NCI-H2227 (cell line): ENCODE measurements around the gene VWA1.

Experiments used
- DNase-seq: peaks from one replicate; lab custom pipeline; 2025; ENCODE audit not compliant: unreplicated experiment; lab: John Stamatoyannopoulos, UW

VWA1 gene

DNA sequence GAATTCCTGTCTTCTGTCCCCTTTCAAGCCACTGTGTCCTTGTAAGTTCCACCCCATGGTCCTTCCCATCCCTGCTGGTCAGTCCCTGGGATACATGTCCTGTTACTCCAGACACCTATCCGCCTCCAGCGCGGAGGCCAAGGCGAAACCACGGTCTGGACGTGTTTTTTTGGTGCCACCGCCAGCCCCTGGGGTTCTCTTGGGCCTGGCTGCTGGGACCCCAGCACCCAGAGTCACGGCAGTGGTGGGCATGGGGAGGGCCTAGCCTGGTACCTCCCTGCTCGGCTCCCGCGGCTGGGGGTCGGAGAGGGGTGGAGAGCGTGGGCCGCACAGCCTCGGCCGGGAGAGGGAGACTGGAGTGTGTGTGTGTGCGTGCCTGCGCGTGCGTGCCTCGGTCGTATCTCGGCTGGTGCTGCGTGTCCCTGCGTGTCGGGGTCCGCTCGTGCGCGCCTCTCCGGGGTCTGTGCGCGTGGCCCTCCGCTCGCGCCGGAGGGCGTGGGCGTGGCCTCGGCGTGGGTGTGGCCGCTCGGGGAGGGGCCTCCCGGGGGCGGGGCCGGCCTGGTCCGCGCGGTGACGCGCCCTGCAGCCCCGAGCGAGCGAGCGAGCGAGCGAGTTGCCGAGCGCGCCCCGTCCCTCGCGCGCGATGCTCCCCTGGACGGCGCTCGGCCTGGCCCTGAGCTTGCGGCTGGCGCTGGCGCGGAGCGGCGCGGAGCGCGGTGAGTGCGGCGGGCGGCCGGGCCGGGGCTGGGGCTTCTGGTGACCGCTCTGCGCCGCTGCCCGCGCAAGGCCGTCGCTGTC, at the start of gene VWA1:
TSS of gene VWA1 (plus strand) at position 585 of the 798 bp plus-strand sequence. CDS start at position 644, 59 bp downstream.
- peak; percentile 90 for DNase-seq

GRCh38 chr1:1385931-1386330, 49.6 kb upstream of the VWA1 start:
- DNase-seq, result no peak

DNA sequence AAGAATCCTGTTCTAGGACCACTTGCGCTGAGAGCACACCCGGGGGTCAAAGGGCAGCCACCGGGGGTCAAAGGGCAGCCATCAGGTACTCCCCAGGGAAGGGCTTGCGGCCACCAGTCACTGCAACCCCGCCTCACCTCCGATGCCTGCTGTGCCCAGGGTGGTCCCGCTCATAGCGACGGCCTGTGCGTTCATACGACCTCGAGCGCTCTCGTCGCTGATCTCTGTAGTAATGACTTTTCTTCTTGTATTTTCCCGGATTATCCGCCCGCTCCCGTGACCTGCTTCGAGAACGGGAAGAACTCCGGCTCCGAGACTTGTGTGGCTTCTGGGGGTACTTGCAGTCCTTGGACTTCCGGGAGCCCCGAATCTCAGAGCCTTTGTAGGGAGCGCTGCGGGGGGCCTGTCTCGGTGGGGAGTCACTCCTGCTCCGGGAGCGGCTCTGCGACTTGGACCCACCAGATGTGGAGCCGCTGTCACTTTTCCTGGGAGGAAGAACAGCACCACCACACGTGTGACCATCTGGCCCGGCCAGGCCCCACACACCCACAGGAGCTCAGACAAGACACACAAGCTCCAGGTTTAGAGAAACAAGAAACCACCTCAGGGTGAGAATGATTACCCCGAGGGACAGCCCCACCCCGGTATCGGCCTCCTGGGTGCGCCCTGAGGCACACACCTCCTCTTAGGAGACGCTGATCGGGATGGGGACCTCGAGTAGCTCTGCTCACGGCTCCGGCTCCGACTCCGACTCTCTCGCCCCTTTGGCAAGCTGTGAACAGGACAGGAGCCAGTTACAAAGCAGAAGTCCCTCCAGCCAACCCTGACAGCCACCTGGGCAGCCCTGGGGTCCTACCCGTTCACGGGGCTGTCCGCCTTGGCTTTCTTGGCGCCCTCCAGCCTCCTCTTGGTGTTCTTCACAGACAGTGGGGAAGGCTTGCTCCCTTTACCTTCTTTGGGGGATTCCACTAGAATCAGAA, 48.1 kb upstream of the VWA1 start:
- no peak for DNase-seq

DNA sequence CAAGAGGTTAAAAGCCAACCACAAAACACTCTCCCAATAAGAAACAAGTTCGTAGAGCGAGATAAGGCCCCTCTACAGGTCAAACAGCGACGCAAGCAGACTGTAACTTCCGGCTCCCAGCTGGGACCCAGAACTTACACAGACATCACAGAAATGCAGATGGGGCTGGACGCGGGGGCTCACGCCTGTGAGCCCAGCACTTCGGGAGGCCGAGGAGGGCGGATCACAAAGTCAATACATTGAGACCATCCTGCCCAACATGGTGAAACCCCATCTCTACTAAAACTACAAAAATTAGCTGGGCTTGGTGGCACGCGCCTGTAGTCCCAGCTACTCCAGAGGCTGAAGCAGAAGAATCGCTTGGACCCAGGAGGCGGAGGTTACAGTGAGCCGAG, 47.4 kb upstream of the VWA1 start:
- no peak for DNase-seq

DNA sequence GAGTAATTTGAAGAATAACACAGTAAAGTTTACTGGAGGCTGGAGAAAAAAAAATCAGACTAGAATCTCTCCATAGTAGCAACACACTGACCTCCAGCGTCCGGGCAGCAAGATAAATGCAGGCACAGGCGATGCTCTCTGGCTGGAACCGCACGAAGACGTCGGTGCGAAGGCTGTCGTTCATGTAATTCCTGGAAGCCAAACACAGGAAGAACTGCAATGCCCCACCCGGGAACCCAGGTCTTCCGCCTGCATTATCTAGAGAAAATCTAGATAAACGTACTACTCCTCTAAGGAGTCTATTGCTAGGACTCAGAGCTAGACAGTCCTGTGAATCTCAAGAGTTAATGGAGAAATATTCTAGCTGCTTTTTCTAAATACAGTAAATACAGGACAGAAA, 44.8 kb upstream of the VWA1 start:
- no peak for DNase-seq

- DNase-seq, result no peak
These were observed 44.3 kb upstream of the VWA1 start for GRCh38 chr1:1391225-1391624.

GRCh38 chr1:1393014-1393413, 42.5 kb upstream of the VWA1 start:
- DNase-seq, result no peak

- DNase-seq, result no peak
These were observed 42.1 kb upstream of the VWA1 start for GRCh38 chr1:1393428-1393827.

GRCh38 chr1:1394116-1394515, 41.4 kb upstream of the VWA1 start:
- no peak for DNase-seq

GRCh38 chr1:1395166-1395565, 40.3 kb upstream of the VWA1 start:
- DNase-seq, result no peak

DNA sequence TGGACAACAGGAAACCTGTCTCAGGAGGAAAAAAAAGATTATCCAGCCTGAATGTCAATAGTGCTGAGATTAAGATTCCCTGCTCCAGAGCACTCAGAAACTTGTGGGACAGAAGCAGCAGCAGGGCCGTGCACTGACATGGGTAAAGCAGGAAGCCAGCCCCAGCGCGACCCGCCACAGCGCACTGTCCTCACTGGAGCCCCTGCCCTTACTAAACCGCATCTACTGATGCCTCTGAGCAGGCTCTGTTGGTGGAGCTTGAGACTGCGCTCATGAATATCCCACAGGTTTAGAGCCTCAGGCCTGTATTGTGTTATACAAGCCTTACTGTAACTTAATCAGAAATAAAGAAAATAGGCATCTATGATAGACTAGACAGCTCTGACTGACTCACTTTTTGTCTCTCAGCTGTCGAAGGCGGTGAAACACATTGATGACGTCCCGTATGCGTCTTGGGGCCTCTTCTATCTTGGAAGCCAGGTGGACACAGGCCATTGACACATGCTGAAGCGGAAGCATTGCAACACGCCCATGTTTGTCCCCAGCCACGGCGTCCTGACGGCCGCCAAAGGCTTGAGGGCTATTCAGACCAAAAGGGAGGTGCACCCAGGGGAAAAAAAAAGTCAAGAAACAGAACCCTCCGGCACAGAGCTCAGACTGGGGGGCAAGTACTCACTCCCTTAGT, 37.5 kb upstream of the VWA1 start:
- DNase-seq, result no peak

DNA sequence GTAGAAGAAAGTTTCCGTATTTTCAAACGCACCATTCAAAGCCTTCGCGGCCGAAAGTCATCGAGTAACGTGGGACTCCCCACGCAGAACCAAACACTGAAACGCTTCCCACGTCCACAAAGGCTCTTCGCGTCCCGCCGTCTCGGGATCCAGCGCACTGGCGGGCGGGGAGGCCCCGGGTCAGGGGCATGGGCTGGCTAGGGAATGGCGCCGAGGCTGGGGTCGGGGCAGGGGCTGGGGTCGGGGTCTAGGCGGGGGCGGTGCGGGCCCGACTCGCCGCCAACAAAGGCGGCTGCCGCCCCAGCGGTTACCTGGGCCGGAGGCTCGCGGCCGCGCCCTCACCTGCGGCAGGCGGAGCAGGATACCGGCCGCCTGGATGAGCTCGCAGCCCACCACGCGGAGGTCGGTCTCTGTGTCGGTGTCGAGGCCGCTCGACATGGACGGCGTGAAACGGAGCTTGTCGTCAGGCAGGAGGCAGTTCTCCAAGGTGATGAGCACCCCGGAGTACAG, 36.8 kb upstream of the VWA1 start:
- no peak for DNase-seq

- DNase-seq, result peak; percentile 99
These were observed 36.2 kb upstream of the VWA1 start, which contains the start of gene CCNL2 for GRCh38 chr1:1399187-1399871. Gene CCNL2 (minus strand): TSS chr1:1399335. CDS start chr1:1399306, 29 bp downstream.

- peak; percentile 59 for DNase-seq
These were observed 35.5 kb upstream of the VWA1 start for GRCh38 chr1:1399872-1400575.

DNA sequence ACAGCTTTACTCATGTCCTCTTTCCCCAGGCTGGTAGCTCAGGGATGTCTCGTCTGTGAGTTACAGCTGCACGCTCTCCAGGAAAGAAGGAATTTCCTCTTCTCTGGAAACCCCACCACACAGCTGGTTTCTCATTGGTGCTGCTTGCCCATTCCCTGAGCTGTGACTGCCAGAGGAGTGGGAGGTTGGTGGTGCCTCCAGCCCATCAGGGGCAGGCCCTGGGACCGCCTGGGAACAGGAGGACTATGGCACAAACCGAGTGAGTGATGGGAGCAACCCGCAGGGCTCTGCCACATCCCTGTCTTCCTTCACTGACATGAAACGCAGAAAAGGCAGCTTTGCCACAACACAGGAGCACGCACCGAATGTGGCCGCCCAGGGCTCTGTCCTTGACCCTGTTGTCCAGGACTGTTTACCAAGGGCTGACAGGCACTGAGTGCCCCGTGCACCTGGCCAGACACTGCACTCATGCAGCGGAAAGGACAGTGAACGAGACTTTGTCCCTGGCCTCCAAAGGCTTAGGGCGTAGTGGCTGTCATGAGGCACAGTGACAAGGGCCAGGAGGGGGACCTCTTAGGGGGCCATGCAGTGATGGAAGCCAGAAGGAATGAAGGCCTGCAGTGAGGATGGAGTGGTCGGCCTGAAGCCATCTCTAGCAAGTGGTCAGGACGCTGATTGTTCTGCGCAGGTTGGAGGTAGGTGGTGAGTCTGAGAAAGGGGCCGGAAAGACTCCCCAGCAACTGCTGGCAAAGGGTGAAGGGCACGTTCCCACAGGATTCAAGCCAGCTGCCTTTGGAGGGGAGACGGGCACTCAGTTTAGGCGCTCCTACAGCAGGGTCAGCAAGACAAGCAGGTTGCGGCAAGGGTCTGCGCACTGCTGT, 34.7 kb upstream of the VWA1 start:
- no peak for DNase-seq

DNA sequence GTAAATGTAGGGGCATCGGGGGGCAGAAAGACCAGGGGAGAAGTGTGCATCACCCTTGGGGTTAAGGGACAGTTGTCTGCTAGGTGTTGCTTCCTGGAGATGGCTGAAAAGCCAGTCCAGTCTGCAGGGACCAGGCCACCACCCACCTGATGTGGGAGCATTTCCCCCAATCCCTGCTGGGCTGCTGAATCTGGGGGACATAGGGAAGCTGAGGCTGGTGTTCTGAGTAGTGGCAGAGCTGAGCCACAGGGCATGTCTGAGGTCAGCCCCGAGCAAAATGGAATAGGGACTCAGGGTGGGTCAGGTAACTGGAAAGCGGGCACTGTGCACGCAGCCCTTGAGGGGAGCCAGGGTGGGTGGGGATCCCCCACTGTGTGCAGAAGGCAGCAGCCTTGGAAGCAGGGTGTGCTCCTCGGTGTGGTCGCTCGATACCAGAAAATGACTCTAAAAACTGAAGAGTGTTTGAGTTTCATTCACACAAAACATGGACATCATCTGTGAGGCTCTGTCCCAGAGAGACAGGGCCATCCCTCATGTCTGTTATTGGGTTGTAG, 34.0 kb upstream of the VWA1 start:
- no peak for DNase-seq

DNA sequence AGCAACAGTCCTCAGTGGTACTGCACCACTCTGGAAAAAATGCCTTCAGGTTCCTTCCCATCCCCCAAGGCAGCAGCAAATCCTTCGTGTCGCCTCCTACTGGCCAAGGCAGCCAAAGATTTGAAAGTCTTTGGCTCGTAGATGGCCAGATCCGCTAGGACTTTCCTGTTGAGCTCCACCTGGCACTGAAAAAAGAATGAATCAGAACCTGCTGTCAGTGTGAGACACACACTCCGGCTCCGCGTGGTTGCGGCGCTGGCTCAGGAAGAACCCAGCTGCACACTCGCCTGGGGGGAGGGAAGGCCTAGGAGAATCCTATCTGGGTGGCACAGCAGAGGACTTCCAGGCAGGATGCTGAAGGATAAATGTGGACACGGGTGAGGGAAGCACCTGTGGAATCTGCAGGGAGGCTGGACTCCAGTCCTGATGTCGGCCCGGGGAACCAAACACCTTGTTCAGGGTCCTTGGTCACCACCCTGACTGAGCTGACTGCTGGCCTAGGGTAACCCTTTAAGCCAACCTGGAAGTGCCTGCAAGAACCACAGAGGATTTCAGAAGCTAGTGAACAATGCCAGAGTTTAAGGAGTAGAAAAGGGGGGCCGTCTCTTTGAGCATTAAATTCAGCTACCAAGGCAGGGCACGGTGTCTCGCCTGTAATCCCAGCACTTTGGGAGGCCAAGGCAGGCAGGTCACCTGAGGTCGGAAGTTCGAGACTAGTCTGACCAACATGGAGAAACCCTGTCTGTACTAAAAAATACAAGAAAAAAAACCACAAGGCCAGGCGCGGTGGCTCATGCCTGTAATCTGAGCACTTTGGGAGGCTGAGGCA, 33.2 kb upstream of the VWA1 start:
- peak; percentile 69 for DNase-seq
